Neural progenitor cell (in vitro differentiated cells): ENCODE measurements around the gene ABHD14A. TPM values are rescaled to one million over a fixed set of nuclear protein-coding genes. Genes with fewer than 3 reads are reported as not detected.

Experiments
- DNase-seq: peaks from one replicate; pipeline ENCODE4 v3.0.0-alpha.2; 2016; ENCODE audit warnings: low spot score
- H2AFZ ChIP-seq: fragments of 200-600 bp; sonication (generic); replicated peaks from 2 replicates; pipeline ENCODE4 v1.6.1; 2016; ENCODE audit warnings: antibody characterized with exemption
- H3F3A ChIP-seq: fragments of 200-600 bp; sonication (generic); 2 replicates; pipeline ENCODE4 v1.6.1; 2016; ENCODE audit warnings: antibody characterized with exemption, low read depth
- H3K27ac ChIP-seq: fragments of 200-600 bp; sonication (generic); 2 replicates; pipeline ENCODE4 v1.5.1; 2016; ENCODE audit warnings: mild to moderate bottlenecking
- H3K27me3 ChIP-seq: fragments of 200-600 bp; sonication (generic); 2 replicates; pipeline ENCODE4 v1.6.1; 2016; ENCODE audit warnings: mild to moderate bottlenecking, moderate library complexity
- H3K36me3 ChIP-seq: fragments of 200-600 bp; sonication (generic); 2 replicates; pipeline ENCODE4 v1.5.1; 2016
- H3K4me1 ChIP-seq: fragments of 200-600 bp; sonication (generic); 2 replicates; pipeline ENCODE4 v1.6.1; 2016; ENCODE audit warnings: mixed run types
- H3K4me2 ChIP-seq: fragments of 200-600 bp; sonication (generic); 2 replicates; pipeline ENCODE4 v1.6.1; 2016
- H3K4me3 ChIP-seq: fragments of 200-600 bp; sonication (generic); 2 replicates; pipeline ENCODE4 v1.5.1; 2016
- H3K79me2 ChIP-seq: fragments of 200-600 bp; sonication (generic); 2 replicates; pipeline ENCODE4 v1.6.1; 2016; ENCODE audit warnings: low read depth
- H3K9ac ChIP-seq: fragments of 200-600 bp; sonication (generic); 2 replicates; pipeline ENCODE4 v1.6.1; 2016
- H3K9me3 ChIP-seq: fragments of 200-600 bp; sonication (generic); 2 replicates; pipeline ENCODE4 v1.5.1; 2016; ENCODE audit warnings: low read depth
- H4K20me1 ChIP-seq: fragments of 200-600 bp; sonication (generic); 2 replicates; pipeline ENCODE4 v1.6.1; 2016; ENCODE audit warnings: low read depth
- H3K27ac Mint-ChIP-seq: 3 replicates; pipeline ENCODE4 v1.8.0; 2021; ENCODE audit warnings: mixed read lengths
- H3K27me3 Mint-ChIP-seq: 2 replicates; pipeline ENCODE4 v1.8.0; 2022; ENCODE audit warnings: low read depth, mild to moderate bottlenecking, inconsistent platforms, moderate library complexity, mixed read lengths; ENCODE audit not compliant: insufficient read depth
- H3K36me3 Mint-ChIP-seq: 3 replicates; pipeline ENCODE4 v1.8.0; 2021; ENCODE audit warnings: mixed read lengths
- H3K4me1 Mint-ChIP-seq: 3 replicates; pipeline ENCODE4 v1.8.0; 2021; ENCODE audit warnings: mixed read lengths
- H3K4me3 Mint-ChIP-seq: 3 replicates; pipeline ENCODE4 v1.8.0; 2021; ENCODE audit warnings: mild to moderate bottlenecking, moderate library complexity, mixed read lengths
- H3K9me3 Mint-ChIP-seq: 3 replicates; pipeline ENCODE4 v1.8.0; 2020; ENCODE audit warnings: mixed read lengths
- EZH2 ChIP-seq: fragments of 200-600 bp; sonication (generic); IDR thresholded peaks from 2 replicates; pipeline ENCODE4 v1.6.1; 2017; ENCODE audit warnings: antibody characterized with exemption, mild to moderate bottlenecking, moderate library complexity
- EZH2phosphoT487 ChIP-seq: fragments of 200-600 bp; sonication (generic); IDR thresholded peaks from 2 replicates; pipeline ENCODE4 v1.6.1; 2017; ENCODE audit warnings: antibody characterized with exemption
- small RNA-seq: library from RNA; depleted of rRNA; stranded (forward); fragments of <200 nt; gene quantifications from one replicate; pipeline ENCODE3, GENCODE V24; 2015
- total RNA-seq: library from RNA; depleted of rRNA; stranded (reverse); fragments of >200 nt; gene quantifications from 2 replicates; pipeline ENCODE4 v1.2.3, GENCODE V29; 2015; ENCODE audit warnings: low replicate concordance
- TF ChIP-seq, protein P1 (sequence below): fragments of 200-600 bp; sonication (generic); IDR thresholded peaks from 2 replicates; pipeline ENCODE4 v1.5.1; 2017; ENCODE audit warnings: antibody characterized with exemption, mild to moderate bottlenecking

The ABHD14A gene
- total RNA-seq, 1 donor from 2014 or later: 4.0 TPM

DNA sequence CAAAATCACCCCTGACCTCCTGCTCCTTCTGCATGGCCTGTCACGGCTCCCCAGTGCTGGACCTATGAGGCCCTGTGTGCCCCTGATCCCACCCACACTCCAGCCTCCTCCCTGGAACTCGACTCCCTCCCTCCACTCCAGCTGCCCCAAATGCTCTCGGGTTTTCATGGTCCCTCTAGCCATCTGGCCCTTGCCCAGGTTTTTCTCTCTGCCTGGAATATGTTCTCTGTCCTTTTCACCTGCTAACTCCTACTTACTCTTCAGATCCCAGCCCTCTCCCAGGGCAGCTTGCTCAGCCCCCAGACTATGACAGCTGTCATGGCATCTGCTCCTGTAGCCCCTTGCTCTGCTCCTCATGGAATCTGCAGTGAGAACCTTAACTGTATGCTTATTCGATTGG, 51.2 kb downstream of the ABHD14A start:
- H3K9ac ChIP-seq: no peak overlapping the region
- DNase-seq: peak; percentile 36
- H2AFZ ChIP-seq: no peak overlapping the region
- Mint-ChIP-seq H3K27me3 (peaks cover 3% of the 10 kb centered on the region), H3K4me1 (peaks cover 44% of the 10 kb centered on the region), H3K36me3 (no peaks in the 10 kb centered on the region), H3K4me3 (no peak overlapping the region), H3K27ac (no peak overlapping the region), H3K9me3 (no peaks in the 10 kb centered on the region)
- no peak overlapping the region for H3K27ac ChIP-seq
- H3K4me3 ChIP-seq: no peak overlapping the region
- H3K27me3 ChIP-seq: no peaks in the 10 kb centered on the region
- no peaks in the 10 kb centered on the region for H3F3A ChIP-seq
- H3K36me3 ChIP-seq: no peaks in the 10 kb centered on the region
- TF ChIP-seq EZH2 (no peak), EZH2phosphoT487 (no peak)
- TF ChIP-seq, protein P1, sequence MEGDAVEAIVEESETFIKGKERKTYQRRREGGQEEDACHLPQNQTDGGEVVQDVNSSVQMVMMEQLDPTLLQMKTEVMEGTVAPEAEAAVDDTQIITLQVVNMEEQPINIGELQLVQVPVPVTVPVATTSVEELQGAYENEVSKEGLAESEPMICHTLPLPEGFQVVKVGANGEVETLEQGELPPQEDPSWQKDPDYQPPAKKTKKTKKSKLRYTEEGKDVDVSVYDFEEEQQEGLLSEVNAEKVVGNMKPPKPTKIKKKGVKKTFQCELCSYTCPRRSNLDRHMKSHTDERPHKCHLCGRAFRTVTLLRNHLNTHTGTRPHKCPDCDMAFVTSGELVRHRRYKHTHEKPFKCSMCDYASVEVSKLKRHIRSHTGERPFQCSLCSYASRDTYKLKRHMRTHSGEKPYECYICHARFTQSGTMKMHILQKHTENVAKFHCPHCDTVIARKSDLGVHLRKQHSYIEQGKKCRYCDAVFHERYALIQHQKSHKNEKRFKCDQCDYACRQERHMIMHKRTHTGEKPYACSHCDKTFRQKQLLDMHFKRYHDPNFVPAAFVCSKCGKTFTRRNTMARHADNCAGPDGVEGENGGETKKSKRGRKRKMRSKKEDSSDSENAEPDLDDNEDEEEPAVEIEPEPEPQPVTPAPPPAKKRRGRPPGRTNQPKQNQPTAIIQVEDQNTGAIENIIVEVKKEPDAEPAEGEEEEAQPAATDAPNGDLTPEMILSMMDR: no peak
- H3K4me1 ChIP-seq: peaks cover 25% of the 10 kb centered on the region
- no peaks in the 10 kb centered on the region for H4K20me1 ChIP-seq
- no peaks in the 10 kb centered on the region for H3K9me3 ChIP-seq
- H3K4me2 ChIP-seq: no peak overlapping the region
- H3K79me2 ChIP-seq: no peaks in the 10 kb centered on the region

DNA sequence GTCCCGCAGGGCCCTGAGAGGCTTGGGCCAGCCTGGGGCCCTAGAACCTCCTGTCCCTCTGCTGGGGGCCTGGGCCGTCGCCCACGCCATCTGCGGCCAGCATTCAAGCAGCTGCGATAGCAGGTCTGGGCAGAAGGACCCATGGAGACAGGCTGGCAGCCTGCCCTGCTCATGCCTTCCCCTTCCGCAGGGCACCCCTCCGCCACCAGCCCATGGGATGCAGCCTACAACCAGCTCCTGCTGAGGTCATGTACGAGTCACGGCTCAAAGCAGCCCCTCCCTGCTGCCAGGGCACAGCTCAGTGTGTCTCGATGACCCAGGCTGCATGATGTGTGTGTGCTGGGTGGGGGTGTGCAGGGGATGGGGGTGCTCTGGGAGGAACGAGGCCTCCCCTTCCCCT, 53.7 kb downstream of the ABHD14A start:
- H3K9ac ChIP-seq: no peak overlapping the region
- H3K79me2 ChIP-seq: no peaks in the 10 kb centered on the region
- Mint-ChIP-seq H3K27me3 (peaks cover 8% of the 10 kb centered on the region), H3K27ac (no peak overlapping the region), H3K9me3 (no peaks in the 10 kb centered on the region), H3K4me3 (no peak overlapping the region), H3K4me1 (peaks cover 41% of the 10 kb centered on the region), H3K36me3 (no peaks in the 10 kb centered on the region)
- no peak overlapping the region for H3K4me3 ChIP-seq
- no peaks in the 10 kb centered on the region for H4K20me1 ChIP-seq
- H3F3A ChIP-seq: no peaks in the 10 kb centered on the region
- H3K36me3 ChIP-seq: no peaks in the 10 kb centered on the region
- H3K27me3 ChIP-seq: no peaks in the 10 kb centered on the region
- no peak overlapping the region for H3K4me2 ChIP-seq
- no peak for DNase-seq
- H2AFZ ChIP-seq: no peak overlapping the region
- TF ChIP-seq EZH2: no peak
- H3K9me3 ChIP-seq: no peaks in the 10 kb centered on the region
- H3K4me1 ChIP-seq: peaks cover 30% of the 10 kb centered on the region
- H3K27ac ChIP-seq: no peak overlapping the region

DNA sequence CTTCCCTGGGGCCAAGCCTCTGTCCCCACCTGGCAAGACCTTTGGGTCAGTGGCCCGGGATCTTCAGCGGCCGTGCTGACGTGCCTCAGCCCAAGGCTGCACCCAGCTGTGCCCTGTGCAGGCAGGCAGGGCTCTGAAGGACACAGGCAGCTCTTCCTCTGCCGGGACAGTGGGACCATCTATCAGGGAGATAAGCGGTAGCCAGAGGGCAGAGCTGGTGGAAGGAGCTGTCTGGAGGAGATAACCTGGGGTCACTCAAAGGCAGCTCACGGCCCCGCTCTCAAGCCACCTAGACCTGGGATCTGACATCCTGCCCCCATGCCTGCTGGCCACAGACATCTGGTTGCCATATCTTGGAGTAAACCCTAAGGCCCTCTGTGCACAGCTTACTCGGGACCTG, 54.2 kb downstream of the ABHD14A start:
- Histone ChIP-seq H2AFZ (no peak overlapping the region), H3F3A (no peaks in the 10 kb centered on the region)
- H3K4me3 Mint-ChIP-seq: no peak overlapping the region

DNA sequence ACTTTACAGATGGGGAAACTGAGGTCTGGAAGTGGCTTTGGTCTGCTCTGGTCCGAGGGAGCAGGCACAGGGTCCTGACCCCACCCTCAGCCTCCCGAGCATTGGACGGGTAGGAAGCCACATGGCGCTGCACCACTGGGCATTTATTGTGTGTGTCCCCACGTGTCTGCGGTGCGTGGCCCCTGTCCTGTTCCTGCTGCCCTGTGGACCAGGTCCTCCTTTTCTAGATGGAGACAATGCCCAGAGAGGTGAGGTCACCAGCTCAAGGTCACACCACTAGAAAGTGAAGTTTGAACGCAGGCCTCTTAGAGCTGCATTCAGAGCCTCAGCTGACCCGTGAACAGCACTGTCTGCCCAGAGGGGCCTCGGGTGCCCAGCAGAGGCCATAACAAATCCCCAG, 54.7 kb downstream of the ABHD14A start:
- Mint-ChIP-seq H3K4me3 (no peak overlapping the region), H3K9me3 (no peaks in the 10 kb centered on the region), H3K4me1 (peaks cover 37% of the 10 kb centered on the region), H3K36me3 (no peaks in the 10 kb centered on the region), H3K27ac (peak overlapping the region; percentile 63), H3K27me3 (peaks cover 8% of the 10 kb centered on the region)
- Histone ChIP-seq H3K4me3 (no peak overlapping the region), H3K36me3 (no peaks in the 10 kb centered on the region), H2AFZ (no peak overlapping the region), H3K9ac (no peak overlapping the region), H4K20me1 (no peaks in the 10 kb centered on the region), H3K9me3 (no peaks in the 10 kb centered on the region), H3K27me3 (no peaks in the 10 kb centered on the region), H3K4me1 (peaks cover 26% of the 10 kb centered on the region), H3K27ac (no peak overlapping the region), H3K79me2 (no peaks in the 10 kb centered on the region), H3F3A (no peaks in the 10 kb centered on the region), H3K4me2 (no peak overlapping the region)
- TF ChIP-seq EZH2 (no peak), EZH2phosphoT487 (no peak)
- TF ChIP-seq, protein P1: no peak
- DNase-seq: no peak

More for the DNA sequence above, 54.2 kb downstream of the ABHD14A start:
- Mint-ChIP-seq H3K9me3 (no peaks in the 10 kb centered on the region), H3K27me3 (peaks cover 8% of the 10 kb centered on the region), H3K27ac (no peak overlapping the region), H3K36me3 (no peaks in the 10 kb centered on the region), H3K4me1 (peaks cover 41% of the 10 kb centered on the region)
- TF ChIP-seq EZH2phosphoT487: no peak
- TF ChIP-seq EZH2: no peak
- TF ChIP-seq, protein P1: no peak
- H4K20me1 ChIP-seq: no peaks in the 10 kb centered on the region
- H3K4me1 ChIP-seq: peaks cover 29% of the 10 kb centered on the region
- H3K27me3 ChIP-seq: no peaks in the 10 kb centered on the region
- H3K79me2 ChIP-seq: no peaks in the 10 kb centered on the region
- no peaks in the 10 kb centered on the region for H3K36me3 ChIP-seq
- no peak overlapping the region for H3K27ac ChIP-seq
- H3K9ac ChIP-seq: no peak overlapping the region
- H3K4me3 ChIP-seq: no peak overlapping the region
- no peak overlapping the region for H3K4me2 ChIP-seq
- H3K9me3 ChIP-seq: no peaks in the 10 kb centered on the region
- no peak for DNase-seq

Small RNAs within 50 kb of the gene (small RNA-seq; reads per million reads assigned to genes)
- not detected for gene AC115284.1

Other genes starting within 250 kb of the ABHD14A start
- not detected in 2 replicates for gene IQCF6, start 195.8 kb upstream of the ABHD14A start, total RNA-seq
- gene IQCF2, start 113.4 kb upstream of the ABHD14A start, total RNA-seq: not detected in 2 replicates
- not detected in 2 replicates for gene IQCF5, start 99.5 kb upstream of the ABHD14A start, total RNA-seq
- gene IQCF1, start 71.7 kb upstream of the ABHD14A start, total RNA-seq: not detected in 2 replicates
- gene RRP9, start 33.2 kb upstream of the ABHD14A start, total RNA-seq: 10.5 and 20.1 TPM in 2 replicates
- 2.0 and 3.9 TPM in 2 replicates for gene PARP3, start 32.7 kb upstream of the ABHD14A start, total RNA-seq
- 0.21 TPM in 1 of 2 replicates, not detected in the other for gene GPR62, start 19.7 kb upstream of the ABHD14A start, total RNA-seq
- 30.5 and 82.3 TPM in 2 replicates for gene PCBP4, start 7.6 kb upstream of the ABHD14A start, total RNA-seq
- 6.0 and 8.3 TPM in 2 replicates for gene ABHD14B, start 1.0 kb upstream of the ABHD14A start, total RNA-seq
- gene ACY1, start 8.5 kb downstream of the ABHD14A start, total RNA-seq: 17.3 and 31.8 TPM in 2 replicates
- 1,431 and 2,019 TPM in 2 replicates for gene RPL29, start 20.8 kb downstream of the ABHD14A start, total RNA-seq
- gene DUSP7, start 81.5 kb downstream of the ABHD14A start, total RNA-seq: 2.4 and 10.7 TPM in 2 replicates
- 10.3 and 18.7 TPM in 2 replicates for gene POC1A, start 179.4 kb downstream of the ABHD14A start, total RNA-seq
- 35.0 and 54.9 TPM in 2 replicates for gene ALAS1, start 223.1 kb downstream of the ABHD14A start, total RNA-seq